GM04503 (cell line): Measurements from ENCODE around the gene PRR18.

Experiments used
- DNase-seq: peaks from one replicate; pipeline ENCODE4 v3.0.0-alpha.2; 2012; ENCODE audit warnings: low read depth

PRR18 gene

DNA sequence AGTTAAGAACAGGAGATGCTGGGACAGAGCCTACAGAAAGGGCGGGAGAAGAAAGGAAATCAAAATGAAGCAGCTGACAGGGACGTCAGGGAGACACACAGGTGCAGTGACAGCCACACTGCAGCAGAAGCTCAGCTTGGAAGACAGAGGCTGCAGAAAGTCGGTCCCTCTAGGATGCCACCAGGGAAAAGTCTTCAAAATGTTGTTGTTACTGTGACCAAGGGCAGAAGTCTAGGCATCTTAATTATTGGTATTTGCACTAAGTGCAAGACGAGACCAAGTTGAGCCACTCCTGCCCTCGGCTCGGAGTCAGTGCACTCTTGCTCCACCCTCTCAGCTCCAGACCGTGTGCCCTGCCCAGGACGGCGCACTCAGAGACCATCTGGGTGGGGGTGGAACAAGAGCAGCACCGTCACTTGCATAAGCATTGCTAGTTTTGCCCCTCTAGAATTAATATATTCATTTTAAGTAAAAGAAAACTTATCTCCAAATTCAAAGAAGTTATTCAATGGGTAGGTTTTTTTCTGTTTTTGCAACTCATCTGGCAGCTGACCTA lies 2.6 kb downstream of the PRR18 start:
- DNase-seq, result no peak

DNA sequence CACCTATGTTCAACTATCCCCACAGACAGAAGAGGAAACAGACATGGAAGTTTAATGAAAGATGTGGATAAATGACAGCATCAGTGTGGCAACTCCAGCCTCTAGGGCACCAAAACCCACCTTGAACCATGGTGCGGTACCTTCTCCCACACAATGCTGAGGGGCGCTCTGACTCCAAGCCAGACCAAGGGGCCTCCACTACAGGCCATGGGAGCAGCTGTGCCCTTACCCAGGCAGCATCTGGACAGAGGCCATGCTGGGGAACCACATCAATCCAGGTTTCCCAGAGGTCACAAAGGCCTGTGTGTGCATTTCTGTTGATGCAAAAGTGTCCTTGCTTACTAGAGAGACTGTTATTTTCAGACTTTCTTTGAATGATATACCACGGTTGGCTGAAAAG lies 4.1 kb downstream of the PRR18 start:
- no peak for DNase-seq

GRCh38 chr6:166301611-166302529 lies 6.3 kb downstream of the PRR18 start:
- DNase-seq, result no peak

- DNase-seq, result no peak
Observed at GRCh38 chr6:166300357-166300987, 7.7 kb downstream of the PRR18 start.

DNA sequence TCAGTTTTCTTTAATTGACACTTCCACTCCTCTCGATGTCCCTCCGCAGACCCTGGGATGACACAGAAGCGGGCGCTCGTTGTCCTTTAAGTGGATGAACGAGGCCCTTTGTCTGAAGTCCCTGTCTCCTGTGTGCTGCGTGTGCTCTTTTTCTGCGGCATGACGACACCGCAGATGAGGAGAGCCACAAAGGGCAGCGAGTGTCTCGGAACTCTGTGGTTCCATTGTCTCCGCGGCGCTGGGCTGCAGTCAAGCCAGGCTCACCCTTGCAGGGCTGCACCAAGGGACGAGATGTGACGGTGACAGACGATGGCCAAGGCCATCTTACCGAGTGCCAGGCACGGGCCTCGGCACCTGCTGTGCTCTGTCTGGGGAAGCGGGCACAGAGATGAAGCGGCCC lies 10.6 kb downstream of the PRR18 start:
- DNase-seq, result no peak

GRCh38 chr6:166296035-166296883 lies 11.9 kb downstream of the PRR18 start:
- no peak for DNase-seq

DNA sequence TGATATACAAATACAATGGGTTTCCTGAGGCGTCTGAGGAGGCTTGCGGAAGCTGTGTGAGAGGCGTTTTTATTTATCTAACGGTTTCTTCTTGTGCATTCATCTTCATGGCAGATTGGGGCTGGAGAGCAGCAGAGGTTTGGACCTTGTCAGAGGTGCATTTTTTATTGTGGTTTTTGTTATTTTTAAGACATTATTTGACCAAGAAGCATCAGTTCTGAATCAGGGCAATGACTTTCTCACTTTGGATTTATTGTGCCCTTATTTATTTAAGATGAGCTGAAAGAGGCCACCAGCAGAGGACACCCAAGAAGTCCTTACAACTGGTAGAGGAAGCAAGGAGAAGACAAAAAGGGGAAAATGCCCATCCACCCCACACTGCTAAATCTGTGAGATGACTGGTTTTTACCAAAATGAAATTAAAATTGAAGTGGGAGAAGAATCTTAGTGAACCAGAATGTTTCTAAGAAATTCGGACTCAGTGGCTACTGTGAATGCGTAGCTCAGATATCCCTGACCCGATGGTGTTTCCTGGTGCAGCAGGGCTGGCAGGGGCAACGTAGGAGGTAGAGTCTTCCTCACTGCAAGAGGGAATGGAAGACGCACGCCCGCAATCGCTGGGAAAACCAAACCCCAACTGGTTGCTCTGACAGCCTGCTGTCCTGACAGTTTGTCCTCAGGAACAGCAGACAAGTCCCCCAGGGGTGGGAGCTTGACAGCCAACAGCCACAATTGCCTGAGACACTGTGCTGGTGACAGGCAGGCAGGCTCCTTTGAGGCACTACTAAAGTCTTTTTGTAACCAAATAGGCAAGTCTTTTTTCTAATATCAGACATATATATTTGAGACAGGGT lies 14.2 kb downstream of the PRR18 start:
- no peak for DNase-seq

DNA sequence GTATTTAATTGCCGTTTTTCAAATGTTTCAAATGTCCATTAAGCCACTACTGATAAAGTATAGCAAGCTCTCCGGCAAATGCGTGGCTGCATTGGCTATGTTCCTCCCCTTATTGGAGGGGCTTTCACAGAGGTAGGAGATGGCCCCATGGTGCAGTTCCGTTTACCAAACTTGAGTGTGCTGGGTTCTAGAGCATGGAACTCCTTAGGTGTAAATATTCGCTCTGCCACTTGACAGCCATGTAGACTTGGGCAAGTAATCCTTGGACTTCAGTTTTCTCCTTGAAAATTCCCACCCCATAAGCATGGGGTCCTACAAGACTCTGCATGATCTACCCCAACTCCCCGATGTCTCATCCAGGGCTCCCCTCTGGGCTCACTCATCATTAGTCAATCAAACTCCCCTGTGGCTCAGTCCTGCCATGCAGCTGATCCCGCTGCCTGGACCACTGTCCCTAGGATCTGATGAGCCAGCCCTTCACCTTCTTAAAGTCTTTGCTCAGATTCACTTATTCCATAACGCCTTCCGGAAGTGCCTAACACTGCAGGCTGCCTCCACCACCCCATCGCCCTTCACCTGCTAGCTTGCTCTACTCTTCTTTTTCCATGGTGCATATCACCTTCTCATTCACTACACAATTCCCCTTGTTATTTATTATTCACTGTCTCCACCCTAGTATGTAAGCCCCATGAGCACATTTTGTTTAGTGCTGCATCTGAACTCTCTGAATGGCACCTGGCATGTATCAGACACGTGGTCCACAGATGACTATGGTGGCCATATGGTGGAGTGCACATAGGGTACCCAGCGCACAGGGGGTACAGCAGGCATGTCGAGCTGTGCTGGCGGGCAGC lies 18.8 kb downstream of the PRR18 start:
- no peak for DNase-seq

DNA sequence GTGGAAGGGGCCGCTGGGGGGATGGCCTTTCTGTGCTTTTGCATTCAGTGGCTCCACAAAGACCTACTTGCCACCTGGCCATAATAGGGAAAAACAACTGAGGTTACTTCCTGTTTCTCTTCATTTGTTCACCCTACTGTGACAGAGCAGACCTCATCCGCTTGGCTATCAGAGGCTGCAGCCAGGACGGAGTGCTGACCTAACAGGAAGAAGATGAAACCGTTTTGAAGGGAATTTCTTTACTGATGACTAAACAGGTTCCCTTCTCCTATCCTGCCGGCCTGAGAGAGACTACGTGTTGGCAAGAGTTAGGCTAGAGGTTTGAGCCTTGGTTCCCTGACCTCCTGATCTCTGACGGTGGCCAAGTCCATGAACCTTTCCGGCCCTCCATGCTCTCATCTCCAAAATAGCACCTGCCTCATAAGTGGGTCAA lies 21.3 kb downstream of the PRR18 start:
- no peak for DNase-seq

GRCh38 chr6:166285233-166285632 lies 23.0 kb downstream of the PRR18 start:
- no peak for DNase-seq

GRCh38 chr6:166284640-166285039 lies 23.6 kb downstream of the PRR18 start:
- no peak for DNase-seq

GRCh38 chr6:166282394-166283032 lies 25.7 kb downstream of the PRR18 start:
- no peak for DNase-seq

GRCh38 chr6:166281104-166281503 lies 27.1 kb downstream of the PRR18 start:
- no peak for DNase-seq

GRCh38 chr6:166279393-166279679 lies 28.9 kb downstream of the PRR18 start:
- DNase-seq, result no peak

- DNase-seq, result no peak
Observed at GRCh38 chr6:166278579-166279392, 29.4 kb downstream of the PRR18 start.

- DNase-seq, result no peak
Observed at GRCh38 chr6:166277892-166278578, 30.2 kb downstream of the PRR18 start.

DNA sequence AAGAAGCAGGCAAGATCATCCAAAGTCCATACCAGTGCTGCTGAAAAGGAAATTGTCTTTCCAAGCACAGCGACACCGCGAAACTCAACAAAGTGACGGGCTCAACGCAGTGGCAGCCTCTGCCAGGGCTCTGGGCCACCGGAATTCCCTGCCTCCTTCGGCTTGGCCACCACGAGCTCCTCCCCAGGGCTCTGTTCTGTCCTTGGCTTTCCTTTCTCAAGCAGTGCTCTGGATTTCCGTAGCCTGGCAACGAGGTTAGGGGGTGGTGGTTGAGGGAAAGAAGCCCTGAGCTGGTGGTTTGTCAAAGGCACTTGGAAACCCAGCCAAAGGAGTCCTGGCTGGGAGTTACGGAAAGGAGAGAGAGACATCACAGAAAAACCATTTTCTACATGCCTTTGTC lies 31.2 kb downstream of the PRR18 start:
- DNase-seq, result peak; percentile 26

- no peak for DNase-seq
Observed at GRCh38 chr6:166275714-166276166, 32.5 kb downstream of the PRR18 start.
